ENCODE data around the gene ABL2. TPM values are rescaled to one million over a fixed set of nuclear protein-coding genes. Genes with fewer than 3 reads are reported as not detected.

The ABL2 gene
- total RNA-seq, 4 donors from 2014 or later, result 4.4 to 9.3 (median 5.8) TPM

DNA sequence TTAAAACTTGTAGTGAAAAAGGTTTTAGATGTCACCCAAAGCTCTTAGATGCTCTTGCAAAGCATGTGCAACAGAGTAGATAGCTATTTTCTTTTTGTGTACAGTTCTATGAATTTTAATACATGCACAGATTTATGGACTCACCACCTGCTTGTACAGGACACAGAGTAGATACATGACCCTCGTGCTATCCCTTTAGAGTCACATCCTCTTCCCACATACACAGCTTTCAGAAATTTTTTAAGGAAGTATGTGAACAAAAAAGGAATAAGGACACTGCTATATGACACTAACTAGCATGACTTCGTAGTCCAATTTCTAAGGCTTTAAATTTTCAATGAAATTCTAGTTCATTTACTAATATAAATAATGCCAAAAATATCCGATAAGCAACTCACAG, 60.9 kb downstream of the ABL2 start:
- H3K4me1 ChIP-seq, result peaks cover 5 to 7% of the 10 kb centered on the region in 2 donors
- H3K4me3 ChIP-seq, result no peak overlapping the region
- in situ Hi-C loops (cut with MboI; ENCODE audit: low sequenced_read_pairs in 4 of 4) (no loop called here), intact Hi-C loops (cut with DNase I; ENCODE audit: low total_unique reads) (no loop called here)
- no peak overlapping the region for H3K27ac ChIP-seq
- ATAC-seq (no peak), DNase-seq (no peak)
- no peaks in the 10 kb centered on the region for H3K27me3 ChIP-seq
- no peaks in the 10 kb centered on the region for H3K9me3 ChIP-seq
- TF ChIP-seq, protein P1, sequence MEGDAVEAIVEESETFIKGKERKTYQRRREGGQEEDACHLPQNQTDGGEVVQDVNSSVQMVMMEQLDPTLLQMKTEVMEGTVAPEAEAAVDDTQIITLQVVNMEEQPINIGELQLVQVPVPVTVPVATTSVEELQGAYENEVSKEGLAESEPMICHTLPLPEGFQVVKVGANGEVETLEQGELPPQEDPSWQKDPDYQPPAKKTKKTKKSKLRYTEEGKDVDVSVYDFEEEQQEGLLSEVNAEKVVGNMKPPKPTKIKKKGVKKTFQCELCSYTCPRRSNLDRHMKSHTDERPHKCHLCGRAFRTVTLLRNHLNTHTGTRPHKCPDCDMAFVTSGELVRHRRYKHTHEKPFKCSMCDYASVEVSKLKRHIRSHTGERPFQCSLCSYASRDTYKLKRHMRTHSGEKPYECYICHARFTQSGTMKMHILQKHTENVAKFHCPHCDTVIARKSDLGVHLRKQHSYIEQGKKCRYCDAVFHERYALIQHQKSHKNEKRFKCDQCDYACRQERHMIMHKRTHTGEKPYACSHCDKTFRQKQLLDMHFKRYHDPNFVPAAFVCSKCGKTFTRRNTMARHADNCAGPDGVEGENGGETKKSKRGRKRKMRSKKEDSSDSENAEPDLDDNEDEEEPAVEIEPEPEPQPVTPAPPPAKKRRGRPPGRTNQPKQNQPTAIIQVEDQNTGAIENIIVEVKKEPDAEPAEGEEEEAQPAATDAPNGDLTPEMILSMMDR (IDR thresholded peaks at IDR 0.05 in 4 of 5, conservative IDR thresholded peaks at IDR 0.05 in 1 of 5), result no peak
- no peak for TF ChIP-seq POLR2A (IDR thresholded peaks at IDR 0.05)
- H3K36me3 ChIP-seq, result no peaks in the 10 kb centered on the region

DNA sequence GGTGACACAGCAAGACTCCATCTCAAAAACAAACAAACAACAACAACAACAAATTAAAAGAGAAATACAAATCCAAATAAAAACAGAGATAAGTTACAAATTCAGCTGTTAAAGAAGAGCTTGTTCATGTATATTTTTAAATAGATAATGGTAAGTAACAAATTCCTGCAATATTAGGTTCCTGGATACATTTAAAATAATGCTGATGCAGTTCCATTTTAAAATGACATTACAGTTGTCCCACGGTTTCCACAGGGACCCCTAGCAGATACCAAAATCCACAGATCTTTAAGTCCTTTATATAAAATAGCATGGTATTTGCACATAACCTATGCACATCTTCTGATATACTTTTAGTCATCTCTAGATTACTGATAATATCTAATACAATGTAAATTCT, 61.5 kb downstream of the ABL2 start:
- TF ChIP-seq, protein P1 (IDR thresholded peaks at IDR 0.05 in 4 of 5, conservative IDR thresholded peaks at IDR 0.05 in 1 of 5), result no peak
- intact Hi-C loops (cut with DNase I; ENCODE audit: low total_unique reads), result no loop called here

DNA sequence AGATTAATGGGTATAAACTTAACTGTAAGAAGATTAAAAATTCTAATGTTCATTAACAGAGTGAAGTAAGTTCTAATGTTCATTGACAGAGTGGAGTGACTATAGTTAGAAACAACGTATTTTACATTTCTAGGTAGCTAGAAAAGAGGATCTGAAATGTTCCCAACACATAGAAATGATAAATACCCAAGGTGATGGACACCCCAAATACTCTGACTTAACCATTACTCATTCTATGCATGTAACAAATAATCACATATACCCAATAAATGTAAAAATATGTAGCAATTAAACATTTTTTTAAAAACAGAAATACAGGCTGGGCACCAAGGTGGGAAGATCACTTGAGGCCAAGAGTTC, 62.1 kb downstream of the ABL2 start:
- DNase-seq (no peak), ATAC-seq (no peak)
- in situ Hi-C loops (cut with MboI; ENCODE audit: low sequenced_read_pairs in 4 of 4), result no loop called here
- no peak for TF ChIP-seq POLR2A (IDR thresholded peaks at IDR 0.05)
- TF ChIP-seq, protein P1 (IDR thresholded peaks at IDR 0.05 in 4 of 5, conservative IDR thresholded peaks at IDR 0.05 in 1 of 5), result no peak
- Histone ChIP-seq H3K27ac (no peak overlapping the region), H3K36me3 (no peaks in the 10 kb centered on the region), H3K4me1 (peaks cover 5 to 7% of the 10 kb centered on the region in 2 donors), H3K4me3 (no peak overlapping the region), H3K27me3 (no peaks in the 10 kb centered on the region), H3K9me3 (no peaks in the 10 kb centered on the region)
- intact Hi-C loops (cut with DNase I; ENCODE audit: low total_unique reads), result no loop called here

More for the DNA sequence above, 61.5 kb downstream of the ABL2 start:
- Histone ChIP-seq H3K27ac (no peak overlapping the region), H3K36me3 (no peaks in the 10 kb centered on the region), H3K4me1 (peaks cover 5 to 7% of the 10 kb centered on the region in 2 donors), H3K27me3 (no peaks in the 10 kb centered on the region), H3K4me3 (no peak overlapping the region), H3K9me3 (no peaks in the 10 kb centered on the region)
- DNase-seq (no peak), ATAC-seq (no peak)
- in situ Hi-C loops (cut with MboI; ENCODE audit: low sequenced_read_pairs in 4 of 4), result no loop called here

DNA sequence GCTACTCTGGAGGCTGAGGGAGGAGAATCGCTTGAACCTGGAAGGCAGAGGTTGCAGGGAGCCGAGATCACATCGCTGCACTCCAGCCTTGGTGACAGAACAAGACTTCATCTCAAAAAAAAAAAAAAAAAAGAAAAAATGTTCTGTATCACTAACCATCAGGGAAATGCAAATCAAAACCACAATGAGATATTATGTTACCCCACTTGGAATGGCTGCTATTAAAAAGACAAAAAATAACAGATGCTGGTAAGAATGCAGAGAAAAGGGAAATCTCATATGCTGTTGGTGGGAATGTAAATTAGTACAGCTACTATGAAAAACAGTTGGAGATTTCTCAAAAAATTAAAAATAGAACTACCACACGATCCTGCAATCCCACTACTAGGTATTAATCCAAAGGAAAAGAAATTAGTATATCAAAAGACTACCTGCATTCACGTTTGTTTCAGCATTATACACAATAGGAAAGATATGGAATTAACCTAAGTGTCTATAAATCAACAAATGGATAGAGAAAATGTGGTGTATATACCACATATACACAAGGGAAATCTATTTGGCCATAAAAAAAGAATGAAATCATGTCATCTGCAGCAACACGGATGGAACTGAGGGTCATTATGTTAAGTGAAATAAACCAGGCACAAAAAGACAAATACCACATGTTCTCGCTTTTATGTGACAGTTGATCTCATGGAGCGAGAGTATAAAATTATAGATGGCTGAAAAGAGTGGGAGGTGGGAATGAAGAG, 62.6 kb downstream of the ABL2 start:
- no peaks in the 10 kb centered on the region for H3K36me3 ChIP-seq
- H3K27me3 ChIP-seq, result no peaks in the 10 kb centered on the region
- no peaks in the 10 kb centered on the region for H3K9me3 ChIP-seq
- in situ Hi-C loops (cut with MboI; ENCODE audit: low sequenced_read_pairs in 4 of 4) (no loop called here), intact Hi-C loops (cut with DNase I; ENCODE audit: low total_unique reads) (no loop called here)
- H3K4me3 ChIP-seq, result no peak overlapping the region
- peaks cover 5 to 7% of the 10 kb centered on the region in 2 donors for H3K4me1 ChIP-seq
- TF ChIP-seq POLR2A (IDR thresholded peaks at IDR 0.05), result no peak
- TF ChIP-seq, protein P1 (IDR thresholded peaks at IDR 0.05 in 4 of 5, conservative IDR thresholded peaks at IDR 0.05 in 1 of 5), result no peak
- H3K27ac ChIP-seq, result no peak overlapping the region
- DNase-seq (no peak), ATAC-seq (no peak)

DNA sequence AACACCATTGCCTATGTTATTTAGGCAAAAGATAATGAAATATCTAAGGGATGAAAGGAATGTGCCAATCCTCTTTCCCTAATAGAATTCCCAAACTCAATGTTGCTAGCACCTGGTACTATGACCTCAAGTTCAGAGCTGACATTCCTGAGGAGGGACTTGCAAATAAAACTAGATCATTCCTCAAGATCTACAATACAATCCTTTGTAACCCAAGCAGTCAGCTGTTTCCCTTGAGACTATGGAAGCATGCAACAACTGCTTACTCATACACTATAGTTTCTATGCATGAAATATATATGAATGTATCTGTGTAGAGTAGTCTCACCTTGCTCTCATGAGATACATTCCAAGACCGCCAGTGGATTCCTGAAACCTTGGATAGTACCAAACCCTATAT, 65.0 kb downstream of the ABL2 start:
- Histone ChIP-seq H3K27me3 (no peaks in the 10 kb centered on the region), H3K27ac (no peak overlapping the region), H3K4me1 (no peaks in the 10 kb centered on the region), H3K4me3 (no peak overlapping the region), H3K9me3 (no peaks in the 10 kb centered on the region), H3K36me3 (no peaks in the 10 kb centered on the region)
- intact Hi-C loops (cut with DNase I; ENCODE audit: low total_unique reads), result no loop called here
- TF ChIP-seq, protein P1 (IDR thresholded peaks at IDR 0.05 in 4 of 5, conservative IDR thresholded peaks at IDR 0.05 in 1 of 5), result no peak
- no peak for TF ChIP-seq POLR2A (IDR thresholded peaks at IDR 0.05)
- ATAC-seq (no peak), DNase-seq (no peak)
- in situ Hi-C loops (cut with MboI; ENCODE audit: low sequenced_read_pairs in 4 of 4), result no loop called here
